ENCODE results near the gene NAV2.

Gene NAV2

GRCh38 chr11:19867064-19867463 is 154.4 kb downstream of the NAV2 start:
- no peak for DNase-seq (ENCODE audit: low read depth)

GRCh38 chr11:19868281-19868821 is 155.7 kb downstream of the NAV2 start:
- no peak for DNase-seq (ENCODE audit: low read depth)

- DNase-seq (ENCODE audit: low read depth) = no peak
Measured at GRCh38 chr11:19868871-19869270, 156.2 kb downstream of the NAV2 start.

GRCh38 chr11:19869466-19869865 is 156.8 kb downstream of the NAV2 start:
- no peak for DNase-seq (ENCODE audit: low read depth)

GRCh38 chr11:19869946-19870589 is 157.4 kb downstream of the NAV2 start:
- DNase-seq (ENCODE audit: low read depth) = no peak

- no peak for DNase-seq (ENCODE audit: low read depth)
Measured at GRCh38 chr11:19871531-19871930, 158.9 kb downstream of the NAV2 start.

GRCh38 chr11:19872512-19873145 is 160.0 kb downstream of the NAV2 start:
- no peak for DNase-seq (ENCODE audit: low read depth)

- DNase-seq (ENCODE audit: low read depth) = no peak
Measured at GRCh38 chr11:19873730-19874129, 161.1 kb downstream of the NAV2 start.

- DNase-seq (ENCODE audit: low read depth) = no peak
Measured at GRCh38 chr11:19874266-19874665, 161.6 kb downstream of the NAV2 start.

GRCh38 chr11:19876750-19877149 is 164.1 kb downstream of the NAV2 start:
- DNase-seq (ENCODE audit: low read depth) = no peak

- no peak for DNase-seq (ENCODE audit: low read depth)
Measured at GRCh38 chr11:19878520-19878919, 165.9 kb downstream of the NAV2 start.

GRCh38 chr11:19879307-19880087 is 166.9 kb downstream of the NAV2 start:
- DNase-seq (ENCODE audit: low read depth) = no peak

- DNase-seq (ENCODE audit: low read depth) = no peak
Measured at GRCh38 chr11:19880088-19880345, 167.4 kb downstream of the NAV2 start.

- no peak for DNase-seq (ENCODE audit: low read depth)
Measured at GRCh38 chr11:19881177-19881576, 168.5 kb downstream of the NAV2 start.

GRCh38 chr11:19882356-19882755 is 169.7 kb downstream of the NAV2 start:
- no peak for DNase-seq (ENCODE audit: low read depth)

- no peak for DNase-seq (ENCODE audit: low read depth)
Measured at GRCh38 chr11:19886498-19886897, 173.9 kb downstream of the NAV2 start.

- DNase-seq (ENCODE audit: low read depth) = no peak
Measured at GRCh38 chr11:19887842-19888241, 175.2 kb downstream of the NAV2 start.

- DNase-seq (ENCODE audit: low read depth) = no peak
Measured at GRCh38 chr11:19889531-19889930, 176.9 kb downstream of the NAV2 start.

- DNase-seq (ENCODE audit: low read depth) = no peak
Measured at GRCh38 chr11:19890308-19890707, 177.7 kb downstream of the NAV2 start.

GRCh38 chr11:19891022-19891421 is 178.4 kb downstream of the NAV2 start:
- no peak for DNase-seq (ENCODE audit: low read depth)

- DNase-seq (ENCODE audit: low read depth) = no peak
Measured at GRCh38 chr11:19892387-19892786, 179.8 kb downstream of the NAV2 start.

- no peak for DNase-seq (ENCODE audit: low read depth)
Measured at GRCh38 chr11:19892876-19893275, 180.2 kb downstream of the NAV2 start.

- no peak for DNase-seq (ENCODE audit: low read depth)
Measured at GRCh38 chr11:19894404-19894803, 181.8 kb downstream of the NAV2 start.
